Skeletal muscle tissue (tissue), 4 donors: ENCODE measurements around the gene TCERG1L. TPM values are rescaled to one million over a fixed set of nuclear protein-coding genes. Genes with fewer than 3 reads are reported as not detected.

Source experiments
- H3K27ac ChIP-seq: one replicate; pipeline ENCODE4 v1.7.0; 2013; ENCODE audit warnings: mild to moderate bottlenecking, low read depth, low read length, inconsistent platforms
- H3K27me3 ChIP-seq, 3 donors: one replicate each; pipeline ENCODE4 v1.7.0; 2013; ENCODE audit warnings: low read length in 3 of 3; ENCODE audit not compliant: control insufficient read depth in 3 of 3, insufficient read depth in 3 of 3
- H3K36me3 ChIP-seq, 3 donors: one replicate each; pipeline ENCODE4 v1.7.0; 2013; ENCODE audit warnings: low read length in 3 of 3; ENCODE audit not compliant: control insufficient read depth in 3 of 3, insufficient read depth in 3 of 3
- H3K4me1 ChIP-seq, 3 donors: one replicate each; pipeline ENCODE4 v1.7.0; 2013; ENCODE audit warnings: low read length in 3 of 3, mild to moderate bottlenecking in 3 of 3; ENCODE audit not compliant: control insufficient read depth in 3 of 3, insufficient read depth in 3 of 3
- H3K4me3 ChIP-seq, 3 donors: one replicate each; pipeline ENCODE4 v1.7.0; 2013; ENCODE audit warnings: low read length in 3 of 3
- H3K9ac ChIP-seq, 3 donors: one replicate each; pipeline ENCODE4 v1.7.0; 2013; ENCODE audit warnings: low read length in 3 of 3, mild to moderate bottlenecking in 3 of 3, moderate library complexity in 2 of 3, low read depth in 1 of 3
- H3K9me3 ChIP-seq, 3 donors: one replicate each; pipeline ENCODE4 v1.7.0; 2013; ENCODE audit warnings: low read length in 3 of 3; ENCODE audit not compliant: control insufficient read depth in 3 of 3
- total RNA-seq: library from RNA; depleted of rRNA; stranded (reverse); fragments of >200 nt; gene quantifications from one replicate; pipeline ENCODE4 v1.2.3, GENCODE V29; 2014
- donor health status: Osteomylitis.

Gene TCERG1L
- total RNA-seq, 1 donor from 2014 or later = not detected

DNA sequence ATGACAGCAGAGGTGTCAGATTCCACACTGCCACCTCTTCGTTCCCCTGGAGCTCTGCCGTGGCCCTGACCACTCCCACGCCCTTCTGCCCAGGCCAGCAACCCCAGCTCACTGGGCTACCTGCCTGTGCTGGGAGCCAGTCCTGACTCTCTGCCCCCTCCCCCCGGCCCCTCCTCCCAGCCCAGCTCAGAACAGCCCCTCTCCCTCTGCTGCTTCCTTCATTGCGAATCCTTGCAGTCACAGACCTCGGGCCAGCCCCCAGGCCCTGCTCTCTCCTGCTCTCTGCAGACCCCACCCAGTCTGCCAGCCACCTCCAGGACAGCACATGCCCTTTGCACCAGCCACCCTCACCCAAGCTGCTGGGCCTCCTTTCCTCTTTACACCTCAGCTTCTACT, 60.4 kb downstream of the TCERG1L start:
- Histone ChIP-seq H3K27me3 (peaks cover 17 to 64% (median 50%) of the 10 kb centered on the region in 3 donors), H3K36me3 (no peaks in the 10 kb centered on the region), H3K9ac (no peak overlapping the region), H3K27ac (no peak overlapping the region), H3K4me1 (no peaks in the 10 kb centered on the region), H3K9me3 (no peaks in the 10 kb centered on the region), H3K4me3 (no peak overlapping the region)

- Histone ChIP-seq H3K9ac (no peak overlapping the region), H3K27ac (no peak overlapping the region), H3K27me3 (peaks cover 17 to 64% (median 50%) of the 10 kb centered on the region in 3 donors), H3K4me3 (no peak overlapping the region), H3K9me3 (no peaks in the 10 kb centered on the region), H3K36me3 (no peaks in the 10 kb centered on the region), H3K4me1 (no peaks in the 10 kb centered on the region)
Measured at GRCh38 chr10:131250454-131251145, 60.9 kb downstream of the TCERG1L start.

- Histone ChIP-seq H3K36me3 (no peaks in the 10 kb centered on the region), H3K4me1 (no peaks in the 10 kb centered on the region), H3K27me3 (peaks cover 17 to 62% (median 52%) of the 10 kb centered on the region in 3 donors), H3K9me3 (no peaks in the 10 kb centered on the region), H3K27ac (no peak overlapping the region), H3K9ac (no peak overlapping the region), H3K4me3 (no peak overlapping the region)
Measured at GRCh38 chr10:131249955-131250344, 61.6 kb downstream of the TCERG1L start.

GRCh38 chr10:131249238-131249954, 62.1 kb downstream of the TCERG1L start:
- Histone ChIP-seq H3K9ac (no peak overlapping the region), H3K4me3 (no peak overlapping the region), H3K9me3 (no peaks in the 10 kb centered on the region), H3K27me3 (peaks cover 17 to 60% (median 52%) of the 10 kb centered on the region in 3 donors), H3K4me1 (no peaks in the 10 kb centered on the region), H3K27ac (no peak overlapping the region), H3K36me3 (no peaks in the 10 kb centered on the region)

DNA sequence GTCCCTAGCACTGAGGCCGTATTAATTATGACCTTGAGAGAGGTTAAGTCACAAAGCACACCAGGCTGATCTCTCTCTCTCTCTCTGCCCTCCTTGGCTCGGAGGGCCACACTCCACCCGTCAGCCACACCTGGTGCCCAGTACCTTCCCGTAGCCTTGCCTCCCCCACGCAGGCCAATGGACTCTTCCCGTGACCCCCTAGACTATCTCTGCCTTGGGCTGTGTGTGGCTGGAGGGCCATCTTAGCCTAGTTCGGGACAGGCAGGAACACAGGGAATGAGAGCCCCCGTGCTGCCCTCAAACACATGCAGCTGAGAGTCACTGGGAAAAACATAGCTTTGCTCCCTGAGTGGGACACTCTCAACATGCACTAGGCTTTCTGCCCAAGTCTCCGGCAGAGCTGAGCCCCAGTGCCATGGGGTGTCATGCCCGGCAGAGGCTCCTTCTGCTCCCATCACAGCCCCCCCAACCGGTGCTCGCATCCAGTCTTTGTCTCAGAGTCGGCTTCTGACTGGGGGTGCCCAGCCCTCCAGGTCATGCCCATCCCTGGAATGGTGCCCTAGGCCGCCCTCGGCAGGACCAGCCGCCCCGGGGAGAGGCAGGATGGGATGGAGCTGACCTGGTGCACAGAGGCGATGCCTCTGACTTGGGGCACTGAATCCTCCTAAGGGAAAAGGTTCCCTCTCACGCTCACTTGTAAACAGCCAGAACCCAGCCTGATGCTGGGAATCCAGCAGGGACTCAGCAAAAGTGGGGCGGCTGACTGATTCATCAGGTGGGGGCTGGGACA, 63.0 kb downstream of the TCERG1L start:
- Histone ChIP-seq H3K4me1 (no peaks in the 10 kb centered on the region), H3K36me3 (no peaks in the 10 kb centered on the region), H3K9me3 (no peaks in the 10 kb centered on the region), H3K9ac (no peak overlapping the region), H3K4me3 (no peak overlapping the region), H3K27me3 (peaks cover 17 to 57% (median 47%) of the 10 kb centered on the region in 3 donors), H3K27ac (no peak overlapping the region)

DNA sequence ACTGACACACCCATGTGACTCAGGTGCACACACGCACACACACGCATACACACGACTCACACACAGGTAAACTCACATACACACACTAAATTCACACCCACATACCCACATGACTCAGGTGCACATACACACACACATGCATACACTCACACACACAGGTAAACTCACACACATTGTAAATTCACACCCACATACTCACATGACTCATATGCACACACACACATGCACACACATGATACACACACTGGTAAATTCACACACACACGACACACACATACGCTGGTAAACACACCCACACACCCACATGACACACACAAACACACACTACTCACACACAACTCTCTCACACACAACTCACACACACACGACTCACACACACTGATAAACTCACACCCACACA, 63.6 kb downstream of the TCERG1L start:
- no peaks in the 10 kb centered on the region for H3K4me1 ChIP-seq
- H3K27me3 ChIP-seq = peaks cover 17 to 50% (median 40%) of the 10 kb centered on the region in 3 donors
- no peaks in the 10 kb centered on the region for H3K9me3 ChIP-seq
- no peak overlapping the region for H3K4me3 ChIP-seq
- H3K27ac ChIP-seq = no peak overlapping the region
- H3K36me3 ChIP-seq = no peaks in the 10 kb centered on the region
- H3K9ac ChIP-seq = no peak overlapping the region

- H3K9me3 ChIP-seq = no peaks in the 10 kb centered on the region
- H3K9ac ChIP-seq = no peak overlapping the region
- H3K4me1 ChIP-seq = no peaks in the 10 kb centered on the region
- H3K36me3 ChIP-seq = no peaks in the 10 kb centered on the region
- H3K4me3 ChIP-seq = no peak overlapping the region
- H3K27me3 ChIP-seq = peaks cover 17 to 41% (median 33%) of the 10 kb centered on the region in 3 donors
- no peak overlapping the region for H3K27ac ChIP-seq
Measured at GRCh38 chr10:131246775-131247174, 64.7 kb downstream of the TCERG1L start.

DNA sequence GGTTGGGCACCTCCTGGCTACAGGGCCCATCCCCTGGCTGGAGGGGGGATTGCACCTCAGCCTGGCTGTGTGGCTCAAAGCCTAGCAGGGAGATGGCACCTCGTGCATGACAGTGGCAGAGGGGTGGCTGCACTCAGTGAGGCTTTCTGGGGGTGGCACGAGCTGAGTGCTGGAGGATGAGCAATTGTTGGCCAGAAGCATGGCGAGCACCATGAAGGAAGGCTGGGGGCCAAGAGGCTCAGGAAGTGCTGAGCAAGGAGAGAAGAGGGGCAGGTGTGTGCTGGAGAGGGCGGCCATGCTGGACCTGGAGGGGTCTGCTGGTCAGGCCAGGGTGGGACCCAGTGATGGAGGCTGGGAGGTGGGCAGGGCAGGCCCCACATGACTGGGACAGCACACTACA, 65.4 kb downstream of the TCERG1L start:
- H3K27me3 ChIP-seq = peaks cover 17 to 40% (median 33%) of the 10 kb centered on the region in 3 donors

GRCh38 chr10:131245475-131246059, 66.0 kb downstream of the TCERG1L start:
- H3K9me3 ChIP-seq = no peaks in the 10 kb centered on the region
- H3K9ac ChIP-seq = no peak overlapping the region
- H3K4me1 ChIP-seq = no peaks in the 10 kb centered on the region
- peaks cover 17 to 41% (median 30%) of the 10 kb centered on the region in 3 donors for H3K27me3 ChIP-seq
- no peak overlapping the region for H3K4me3 ChIP-seq
- no peak overlapping the region for H3K27ac ChIP-seq
- no peaks in the 10 kb centered on the region for H3K36me3 ChIP-seq

More for the DNA sequence above, 65.4 kb downstream of the TCERG1L start:
- Histone ChIP-seq H3K9ac (no peak overlapping the region), H3K4me1 (no peaks in the 10 kb centered on the region), H3K4me3 (no peak overlapping the region), H3K27ac (no peak overlapping the region), H3K36me3 (no peaks in the 10 kb centered on the region), H3K9me3 (no peaks in the 10 kb centered on the region)
